ENCODE data around the gene HIPK3.

DNA sequence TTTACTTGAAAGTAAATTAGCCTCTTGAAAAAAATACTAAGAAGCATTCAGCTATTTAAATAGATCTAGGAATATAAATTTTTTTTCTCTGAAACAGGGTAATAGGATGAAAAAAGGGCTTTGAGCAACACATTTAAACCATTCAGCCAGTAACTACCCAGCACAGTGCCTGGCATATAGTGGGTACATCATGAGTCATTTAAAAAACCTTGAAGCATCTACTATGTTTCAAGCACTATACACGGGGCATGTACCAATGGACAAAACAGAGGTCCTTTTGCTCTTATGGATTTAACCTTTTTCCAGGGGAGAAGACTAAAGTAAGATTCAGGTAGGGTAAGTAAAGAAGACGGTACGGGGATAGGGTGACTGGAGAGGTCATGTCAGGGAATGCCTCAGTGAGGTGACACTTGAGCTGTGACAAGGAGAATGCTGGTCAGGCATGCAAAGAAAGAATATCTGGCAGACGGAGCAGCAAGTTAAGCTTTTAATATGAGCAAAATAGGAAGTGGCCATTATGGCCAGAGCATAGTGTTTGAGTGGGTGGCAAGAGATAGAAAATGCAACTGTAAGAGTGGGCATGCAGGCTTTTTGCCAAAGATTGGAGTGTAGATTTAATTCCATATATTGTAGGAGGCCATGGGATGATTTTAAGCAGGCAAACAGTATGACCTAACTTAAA lies 101.1 kb downstream of the HIPK3 start:
- peak in 1 of 4 donors; percentile 28 for TF ChIP-seq POLR2AphosphoS5 (IDR thresholded peaks at IDR 0.05)
- TF ChIP-seq POLR2A (IDR thresholded peaks at IDR 0.05) = no peak
- TF ChIP-seq, protein P1, sequence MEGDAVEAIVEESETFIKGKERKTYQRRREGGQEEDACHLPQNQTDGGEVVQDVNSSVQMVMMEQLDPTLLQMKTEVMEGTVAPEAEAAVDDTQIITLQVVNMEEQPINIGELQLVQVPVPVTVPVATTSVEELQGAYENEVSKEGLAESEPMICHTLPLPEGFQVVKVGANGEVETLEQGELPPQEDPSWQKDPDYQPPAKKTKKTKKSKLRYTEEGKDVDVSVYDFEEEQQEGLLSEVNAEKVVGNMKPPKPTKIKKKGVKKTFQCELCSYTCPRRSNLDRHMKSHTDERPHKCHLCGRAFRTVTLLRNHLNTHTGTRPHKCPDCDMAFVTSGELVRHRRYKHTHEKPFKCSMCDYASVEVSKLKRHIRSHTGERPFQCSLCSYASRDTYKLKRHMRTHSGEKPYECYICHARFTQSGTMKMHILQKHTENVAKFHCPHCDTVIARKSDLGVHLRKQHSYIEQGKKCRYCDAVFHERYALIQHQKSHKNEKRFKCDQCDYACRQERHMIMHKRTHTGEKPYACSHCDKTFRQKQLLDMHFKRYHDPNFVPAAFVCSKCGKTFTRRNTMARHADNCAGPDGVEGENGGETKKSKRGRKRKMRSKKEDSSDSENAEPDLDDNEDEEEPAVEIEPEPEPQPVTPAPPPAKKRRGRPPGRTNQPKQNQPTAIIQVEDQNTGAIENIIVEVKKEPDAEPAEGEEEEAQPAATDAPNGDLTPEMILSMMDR (IDR thresholded peaks at IDR 0.05) = no peak
- no peak for TF ChIP-seq EP300 (IDR thresholded peaks at IDR 0.05)

Data from sigmoid colon (tissue), 4 donors.